ENCODE results near the gene TLNRD1.

The TLNRD1 gene

GRCh38 chr15:81029414-81030300 is 28.9 kb downstream of the TLNRD1 start:
- DNase-seq (ENCODE audit: low spot score), result no peak

DNA sequence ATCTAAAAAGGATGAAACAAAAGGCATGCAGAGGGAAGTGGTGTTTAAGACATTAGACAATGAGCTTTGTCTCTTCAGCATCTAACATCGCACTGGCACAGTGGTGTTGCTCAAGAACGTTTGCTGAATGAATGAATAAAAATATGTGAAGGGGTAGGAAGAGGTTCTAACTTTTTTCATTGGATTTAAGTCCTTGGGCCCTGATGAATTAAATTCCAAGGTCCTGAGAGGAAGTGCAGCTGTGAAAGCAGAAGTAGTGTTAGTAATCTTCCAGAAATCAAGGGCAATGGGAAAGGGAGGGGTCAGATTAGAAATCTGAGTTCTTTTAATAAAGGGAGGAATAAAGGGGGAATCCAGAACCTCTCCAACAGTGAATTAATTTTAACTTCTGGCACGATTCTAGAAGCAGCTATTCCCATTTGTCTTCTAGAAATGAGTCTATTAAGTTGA is 29.6 kb downstream of the TLNRD1 start:
- no peak for DNase-seq (ENCODE audit: low spot score)

DNA sequence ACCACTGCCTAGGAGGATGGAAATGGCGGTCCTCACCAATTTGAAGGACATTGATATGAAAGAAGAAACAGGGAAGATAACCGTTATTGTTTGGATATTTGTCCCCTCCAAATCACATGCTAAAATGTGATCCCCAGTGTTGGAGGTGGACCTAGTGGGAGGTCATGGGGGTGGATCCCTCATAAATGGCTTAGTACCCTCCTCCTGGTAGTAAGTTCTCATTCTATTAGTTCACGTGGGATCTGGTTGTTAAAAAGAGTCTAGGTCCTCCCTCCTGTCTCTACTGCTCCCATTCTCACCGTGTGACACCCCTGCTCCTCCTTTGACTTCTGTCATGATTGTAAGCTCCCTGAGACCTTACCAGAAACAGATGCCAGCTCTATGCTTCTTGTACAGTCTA is 30.5 kb downstream of the TLNRD1 start:
- no peak for DNase-seq (ENCODE audit: low spot score)

- DNase-seq (ENCODE audit: low spot score), result no peak
Measured at GRCh38 chr15:81032355-81032754, 31.6 kb downstream of the TLNRD1 start.

DNA sequence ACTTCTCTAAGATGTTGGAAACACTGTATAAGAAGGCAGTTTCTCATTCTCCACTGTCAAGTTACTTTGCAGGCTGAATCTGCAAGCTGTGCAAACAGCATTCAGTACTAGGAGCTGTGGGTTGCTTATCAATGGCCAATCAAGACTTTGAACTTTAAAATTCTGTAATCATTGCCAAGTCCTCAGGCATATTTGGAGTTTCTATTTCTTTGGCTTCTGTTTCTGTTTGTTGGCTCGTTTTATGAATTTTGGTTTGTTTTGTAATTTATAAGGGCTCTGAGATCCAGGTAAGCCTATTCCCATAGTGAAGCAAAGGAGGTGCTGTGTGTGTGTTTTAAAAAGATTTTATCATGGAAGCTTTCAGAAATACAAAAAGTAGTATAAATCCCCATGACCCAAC is 32.1 kb downstream of the TLNRD1 start:
- DNase-seq (ENCODE audit: low spot score), result no peak

DNA sequence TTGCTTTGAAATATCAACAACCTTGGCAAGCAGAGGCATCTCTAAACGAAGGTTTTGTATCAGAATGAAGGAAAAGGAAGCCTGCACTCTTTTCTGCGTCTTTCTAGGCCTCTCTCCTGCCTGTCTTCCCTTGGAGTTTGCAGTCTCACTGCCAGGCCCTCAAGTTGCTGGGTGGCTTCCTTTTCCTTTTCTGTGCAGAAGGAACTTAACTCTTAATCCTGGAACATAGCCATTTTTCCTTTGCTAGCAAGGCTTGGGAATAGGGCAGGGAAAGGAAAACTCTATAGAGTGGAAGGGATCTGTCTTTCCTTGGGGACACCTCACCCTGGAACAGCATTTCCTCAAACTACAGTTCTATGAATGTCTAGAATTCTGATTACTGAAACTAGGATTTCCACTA is 32.8 kb downstream of the TLNRD1 start:
- DNase-seq (ENCODE audit: low spot score), result no peak

- DNase-seq (ENCODE audit: low spot score), result no peak
Measured at GRCh38 chr15:81037952-81038743, 37.4 kb downstream of the TLNRD1 start.

- no peak for DNase-seq (ENCODE audit: low spot score)
Measured at GRCh38 chr15:81038975-81039607, 38.4 kb downstream of the TLNRD1 start.

GRCh38 chr15:81040757-81041156 is 40.0 kb downstream of the TLNRD1 start:
- no peak for DNase-seq (ENCODE audit: low spot score)

GRCh38 chr15:81043281-81043934 is 42.7 kb downstream of the TLNRD1 start:
- no peak for DNase-seq (ENCODE audit: low spot score)

GRCh38 chr15:81043935-81044575 is 43.3 kb downstream of the TLNRD1 start:
- no peak for DNase-seq (ENCODE audit: low spot score)

DNA sequence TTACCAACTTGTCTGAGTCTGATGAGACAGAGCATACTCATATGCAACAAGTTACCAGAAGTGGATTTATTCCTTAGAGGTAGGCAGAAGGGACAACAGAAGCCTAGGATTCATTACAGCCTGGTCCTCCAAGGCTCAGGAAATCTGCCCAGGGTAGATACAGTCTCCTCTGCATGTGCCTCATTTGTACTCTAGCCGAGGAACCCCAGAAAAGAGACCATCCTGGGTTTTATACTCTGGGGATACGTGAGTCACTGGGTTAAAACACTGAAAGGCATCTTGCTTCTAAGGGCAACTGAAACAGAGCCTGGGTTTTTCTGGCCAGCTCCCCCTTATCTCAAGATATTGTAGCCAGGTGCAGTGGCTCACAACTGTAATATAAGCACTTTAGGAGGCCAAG is 45.6 kb downstream of the TLNRD1 start:
- DNase-seq (ENCODE audit: low spot score), result no peak

DNA sequence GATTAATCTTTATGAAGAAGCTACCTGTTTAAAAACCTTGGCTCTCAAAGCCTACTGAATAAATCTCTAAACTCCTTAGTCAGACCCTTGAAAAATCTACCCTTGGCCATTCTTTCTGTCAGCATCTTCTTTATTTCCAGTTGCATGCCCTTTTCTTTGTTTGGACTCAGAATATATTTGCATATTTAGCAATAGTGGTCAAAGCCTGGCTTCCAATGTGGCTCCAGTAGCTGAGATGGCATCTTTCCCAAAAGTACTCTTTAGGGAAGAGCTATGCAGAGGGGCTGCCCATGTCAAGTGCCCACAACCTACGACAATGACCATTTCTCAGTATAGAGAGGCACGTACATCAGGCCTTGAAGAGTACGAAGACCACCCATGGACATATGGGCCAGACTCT is 47.2 kb downstream of the TLNRD1 start:
- DNase-seq (ENCODE audit: low spot score), result no peak

DNA sequence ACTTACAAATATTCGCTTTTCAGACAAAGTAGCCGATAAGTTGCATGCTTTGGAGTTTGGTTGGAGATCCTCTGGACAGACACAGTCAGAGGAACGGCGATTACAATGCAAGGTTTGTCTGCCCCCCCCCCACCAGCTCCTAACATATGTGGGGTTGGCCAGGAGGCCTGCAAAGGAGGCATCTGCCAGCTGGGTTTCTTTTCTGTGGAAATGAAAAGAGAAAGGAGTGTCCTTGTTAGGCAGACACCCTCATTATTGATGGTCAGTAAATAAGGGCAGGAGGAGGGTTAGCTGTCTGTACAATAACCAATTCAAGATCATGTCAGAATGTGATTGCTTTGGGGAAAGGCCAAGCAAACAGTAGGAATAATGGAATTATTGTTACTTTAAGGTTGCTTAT is 49.1 kb downstream of the TLNRD1 start:
- no peak for DNase-seq (ENCODE audit: low spot score)

GRCh38 chr15:81050259-81050658 is 49.5 kb downstream of the TLNRD1 start:
- DNase-seq (ENCODE audit: low spot score), result no peak

- no peak for DNase-seq (ENCODE audit: low spot score)
Measured at GRCh38 chr15:81050805-81051204, 50.1 kb downstream of the TLNRD1 start.

DNA sequence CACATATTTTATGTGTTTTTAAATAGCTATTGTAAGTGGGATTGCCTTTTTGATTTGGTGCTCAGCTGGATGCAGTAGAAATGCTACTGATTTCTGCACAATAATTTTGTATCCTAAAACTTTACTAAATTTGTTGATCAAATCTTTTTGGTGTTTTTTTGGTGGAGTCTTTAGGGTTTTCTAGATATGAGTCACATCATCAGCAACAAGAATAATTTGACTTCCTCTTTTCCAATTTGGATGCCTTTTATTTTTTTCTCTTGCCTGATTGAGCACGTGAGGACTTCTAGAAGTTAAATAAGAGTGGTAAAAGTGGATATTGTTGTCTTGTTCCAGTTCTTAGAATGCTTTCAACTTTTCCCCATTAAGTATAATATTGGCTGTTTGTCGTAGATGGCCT is 51.3 kb downstream of the TLNRD1 start:
- DNase-seq (ENCODE audit: low spot score), result no peak

DNA sequence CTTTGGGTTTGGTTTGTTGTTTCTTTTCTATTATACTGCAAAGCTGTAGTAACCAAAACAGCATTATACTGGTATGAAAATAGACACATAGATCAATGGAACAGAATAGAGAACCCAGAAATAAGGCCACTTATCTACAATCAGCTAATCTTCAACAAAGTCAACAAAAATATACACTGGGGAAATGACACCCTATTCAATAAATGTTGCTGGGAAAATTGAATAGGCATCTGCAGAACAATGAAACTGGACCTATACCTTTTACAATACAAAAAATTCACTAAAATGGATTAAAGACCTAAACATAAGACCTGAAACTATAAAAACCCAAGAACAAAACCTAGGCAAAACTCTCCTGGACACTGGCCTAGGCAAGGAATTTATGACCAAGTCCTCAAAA is 52.9 kb downstream of the TLNRD1 start:
- DNase-seq (ENCODE audit: low spot score), result no peak

DNA sequence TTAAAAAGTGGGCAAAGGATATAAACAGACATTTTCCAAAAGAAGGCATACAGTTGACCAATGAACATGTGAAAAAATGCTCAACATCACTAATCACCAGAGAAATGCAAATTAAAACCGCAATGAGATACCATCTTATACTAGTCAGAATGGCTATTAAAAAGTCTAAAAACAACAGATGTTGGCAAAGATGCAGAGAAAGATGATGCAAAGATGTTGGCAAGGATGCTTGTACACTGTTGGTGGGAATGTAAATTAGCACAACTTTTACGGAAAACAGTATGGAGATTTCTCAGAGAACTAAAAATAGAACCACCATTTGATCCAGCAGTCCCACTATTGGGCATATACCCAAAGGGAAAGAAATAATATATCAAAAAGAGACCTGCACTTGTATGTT is 53.5 kb downstream of the TLNRD1 start:
- no peak for DNase-seq (ENCODE audit: low spot score)

Measured in germinal center (tissue), 1 donor.